GM12892 (cell line): ENCODE results near the gene CCDC174.
A peak's percentile ranks its signal among the peaks of the same experiment; 100 is the strongest.
"Not testable (repeated sequence)": the region's sequence is repeated elsewhere in the genome, so short reads cannot be mapped to it uniquely, and the experiment has no call there.

Experiments used
- DNase-seq: peaks from one replicate; pipeline ENCODE4 v3.0.0; 2011; ENCODE audit not compliant: insufficient read length
- FAIRE-seq: peaks from 2 replicates; lab custom pipeline; 2011; peaks lifted over from hg19 to GRCh38; lab: Jason Lieb, UNC
- POLR2A ChIP-seq: IDR thresholded peaks from 2 replicates; pipeline ENCODE4 v1.6.1; 2011; ENCODE audit warnings: low read depth, low read length, control low read depth
- POLR2AphosphoS5 ChIP-seq: IDR thresholded peaks from 2 replicates; pipeline ENCODE4 v1.6.1; 2011; ENCODE audit warnings: low read depth, low read length, control low read depth
- TAF1 ChIP-seq: IDR thresholded peaks from 2 replicates; pipeline ENCODE4 v1.6.1; 2011; ENCODE audit warnings: low read depth, mild to moderate bottlenecking, control low read depth, low read length, borderline replicate concordance

Gene CCDC174

GRCh38 chr3:14641346-14641745 is 10.2 kb upstream of the CCDC174 start:
- FAIRE-seq (no peak), DNase-seq (no peak)
- TF ChIP-seq POLR2AphosphoS5: no peak
- TF ChIP-seq POLR2A: no peak
- TF ChIP-seq TAF1: no peak

- DNase-seq: no peak
- TF ChIP-seq TAF1 (no peak), POLR2AphosphoS5 (no peak), POLR2A (no peak)
- FAIRE-seq: no peak
Observed at GRCh38 chr3:14645453-14645852, 6.1 kb upstream of the CCDC174 start.

GRCh38 chr3:14646131-14646573 is 5.4 kb upstream of the CCDC174 start:
- FAIRE-seq (no peak), DNase-seq (no peak)
- no peak for TF ChIP-seq TAF1
- no peak for TF ChIP-seq POLR2A
- no peak for TF ChIP-seq POLR2AphosphoS5

- TF ChIP-seq POLR2AphosphoS5 (no peak), POLR2A (no peak), TAF1 (no peak)
- DNase-seq (no peak), FAIRE-seq (no peak)
Observed at GRCh38 chr3:14646589-14647413, 4.8 kb upstream of the CCDC174 start.

GRCh38 chr3:14647976-14648955 is 3.3 kb upstream of the CCDC174 start:
- TF ChIP-seq POLR2AphosphoS5: no peak
- no peak for TF ChIP-seq POLR2A
- no peak for TF ChIP-seq TAF1
- FAIRE-seq: no peak
- no peak for DNase-seq

GRCh38 chr3:14649466-14649865 is 2.1 kb upstream of the CCDC174 start:
- TF ChIP-seq POLR2A: no peak
- TF ChIP-seq POLR2AphosphoS5: no peak
- TF ChIP-seq TAF1: no peak

GRCh38 chr3:14650193-14650592 is 1.4 kb upstream of the CCDC174 start:
- no peak for FAIRE-seq
- no peak for TF ChIP-seq TAF1
- TF ChIP-seq POLR2AphosphoS5: no peak
- no peak for TF ChIP-seq POLR2A
- no peak for DNase-seq

More at GRCh38 chr3:14649466-14649865, 2.1 kb upstream of the CCDC174 start:
- FAIRE-seq (no peak), DNase-seq (no peak)

GRCh38 chr3:14652360-14652907 is 872 bp downstream of the CCDC174 start:
- TF ChIP-seq POLR2A: 0 out of 2 replicates have a peak, but pooled peaks have one; percentile 12
- DNase-seq, FAIRE-seq: not testable (repeated sequence)

GRCh38 chr3:14657579-14657978 is 6.0 kb downstream of the CCDC174 start:
- DNase-seq: no peak
- peak; percentile 60 for FAIRE-seq
- TF ChIP-seq POLR2AphosphoS5 (no peak), TAF1 (no peak), POLR2A (no peak)

GRCh38 chr3:14658978-14659377 is 7.4 kb downstream of the CCDC174 start:
- DNase-seq: no peak
- no peak for FAIRE-seq
- TF ChIP-seq POLR2AphosphoS5 (no peak), TAF1 (no peak)

GRCh38 chr3:14660942-14661341 is 9.4 kb downstream of the CCDC174 start:
- no peak for TF ChIP-seq POLR2AphosphoS5
- TF ChIP-seq TAF1: no peak
- no peak for TF ChIP-seq POLR2A
- FAIRE-seq (no peak), DNase-seq (no peak)
